Fibroblast of mammary gland (primary cell): ENCODE results near the gene SHPK.

Experiments used
- DNase-seq: peaks from one replicate; pipeline ENCODE4 v3.0.0-alpha.2; 2010; ENCODE audit warnings: low read depth
- H3K4me3 ChIP-seq: 2 replicates; pipeline ENCODE4 v1.5.1; 2011; ENCODE audit warnings: low read depth, mild to moderate bottlenecking, low read length, moderate library complexity; ENCODE audit not compliant: control insufficient read depth
- CTCF ChIP-seq: conservative IDR thresholded peaks from 2 replicates; pipeline ENCODE4 v1.5.1; 2011; ENCODE audit warnings: low read depth, low read length, inconsistent platforms; ENCODE audit not compliant: control insufficient read depth, insufficient read depth

The SHPK gene

GRCh38 chr17:3600529-3601205 lies 35.4 kb downstream of the SHPK start:
- TF ChIP-seq CTCF, result no peak
- no peak for DNase-seq
- no peak overlapping the region for H3K4me3 ChIP-seq

- no peak for TF ChIP-seq CTCF
- H3K4me3 ChIP-seq, result no peak overlapping the region
- DNase-seq, result no peak
Measured at GRCh38 chr17:3598078-3598477, 38.0 kb downstream of the SHPK start.

- no peak for DNase-seq
- TF ChIP-seq CTCF, result no peak
- no peak overlapping the region for H3K4me3 ChIP-seq
Measured at GRCh38 chr17:3596804-3597464, 39.1 kb downstream of the SHPK start.

- peak; percentile 33 for DNase-seq
- H3K4me3 ChIP-seq, result no peak overlapping the region
- no peak for TF ChIP-seq CTCF
Measured at GRCh38 chr17:3594976-3595375, 41.1 kb downstream of the SHPK start.

GRCh38 chr17:3594051-3594800 lies 41.8 kb downstream of the SHPK start:
- TF ChIP-seq CTCF, result no peak
- no peak overlapping the region for H3K4me3 ChIP-seq
- peak; percentile 83 for DNase-seq

- TF ChIP-seq CTCF, result no peak
- H3K4me3 ChIP-seq, result no peak overlapping the region
- DNase-seq, result no peak
Measured at GRCh38 chr17:3593384-3593783, 42.7 kb downstream of the SHPK start.
